ENCODE results near the gene GZMB. TPM values are rescaled to one million over a fixed set of nuclear protein-coding genes. Genes with fewer than 3 reads are reported as not detected.

GZMB gene
- total and polyA plus RNA-seq, 2 of the 8 experiments (the other 6 are each of a cell fraction or from before 2014, with no cell fraction given): not detected

GRCh38 chr14:24681056-24681455 is 47.1 kb upstream of the GZMB start:
- no peak overlapping the region for H2BK5ac ChIP-seq (ENCODE audit: low read depth, low read length)
- H3K23me2 ChIP-seq (ENCODE audit: low read depth, low read length): no peaks in the 10 kb centered on the region; the same call in 1 of the 2 replicates
- H4K20me1 ChIP-seq (replicated peaks in 1 of 2; ENCODE audit: control insufficient read depth in 1 of 2, insufficient read depth in 2 of 2, low read length in 2 of 2): no peaks in the 10 kb centered on the region
- no peak overlapping the region for H4K91ac ChIP-seq (replicated peaks; ENCODE audit: insufficient read length, low read length)
- H3K14ac ChIP-seq (ENCODE audit: insufficient read length): no peak overlapping the region
- no peak overlapping the region for H4K5ac ChIP-seq (ENCODE audit: insufficient read length, low read depth, low read length)
- H3K23ac ChIP-seq (ENCODE audit: insufficient read length): no peak overlapping the region
- H3K56ac ChIP-seq (replicated peaks; ENCODE audit: insufficient read length, low read depth, low read length): no peak overlapping the region
- H3K4me2 ChIP-seq (ENCODE audit: insufficient read depth in 1 of 2, low read depth in 2 of 2, low read length in 2 of 2): no peak overlapping the region
- H3K18ac ChIP-seq (ENCODE audit: extremely low read depth, low read length): no peak overlapping the region
- no peak overlapping the region for H2BK12ac ChIP-seq (ENCODE audit: low read depth, low read length)
- no peaks in the 10 kb centered on the region for H3K79me1 ChIP-seq (ENCODE audit: low read depth, low read length)
- H4K8ac ChIP-seq (ENCODE audit: extremely low read depth, insufficient read depth, low read length): no peak overlapping the region
- DNase-seq (ENCODE audit: low read depth in 1 of 2, low spot score in 2 of 2) (no peak), FAIRE-seq (no peak)
- H3K4ac ChIP-seq (replicated peaks; ENCODE audit: insufficient read length, low read depth, low read length): no peak overlapping the region
- ChIA-PET CTCF (ENCODE audit: partially characterized antibody) (interaction anchor here (0.8 to 1.2 kb wide), 3 partner anchors 9 to 198 kb away, joined by 3 to 4 read pairs (median 3); no protein-coding TSS in a partner anchor), POLR2A (ENCODE audit: partially characterized antibody) (no interaction called here)
- no peak overlapping the region for H2BK120ac ChIP-seq (replicated peaks; ENCODE audit: low read depth, low read length)
- no peak overlapping the region for H2AK5ac ChIP-seq (ENCODE audit: low read depth, low read length)
- H3K27ac ChIP-seq (ENCODE audit: low read depth, low read length): no peak overlapping the region
- WGBS, 2 experiments (ENCODE audit: extremely low coverage in 1 of 2, insufficient coverage in 1 of 2, insufficient read length in 1 of 2, insufficient replicate concordance in 2 of 2, low coverage in 1 of 2, low lambda C conversion rate in 2 of 2, missing lambda C conversion rate in 1 of 2): 57% methylated on average over 1 of the region's 1 CpG; no CpG with 5 or more reads in 1 of the 2 experiments
- no peak overlapping the region for H3K4me3 ChIP-seq (ENCODE audit: extremely low read depth in 1 of 4, insufficient read depth in 2 of 4, low read depth in 3 of 4, low read length in 4 of 4)
- peaks cover 0 to 1% (median 0%) of the 10 kb centered on the region in 4 experiments; a peak in 1 of 7 replicates for H3K4me1 ChIP-seq (replicated peaks in 1 of 4; ENCODE audit: control insufficient read depth in 3 of 4, insufficient read depth in 4 of 4, low read length in 3 of 4)
- no peak overlapping the region for H2BK20ac ChIP-seq (ENCODE audit: low read length)
- H3K27me3 ChIP-seq (replicated peaks in 1 of 4; ENCODE audit: control insufficient read depth in 3 of 4, extremely low read depth in 1 of 4, insufficient read depth in 3 of 4, low read length in 3 of 4): no peaks in the 10 kb centered on the region
- no peak overlapping the region for H3K9ac ChIP-seq (replicated peaks in 1 of 4; ENCODE audit: extremely low read depth in 1 of 4, low read depth in 3 of 4, low read length in 3 of 4)
- H3K36me3 ChIP-seq (ENCODE audit: control insufficient read depth in 2 of 4, insufficient read depth in 4 of 4, low read length in 3 of 4): no peaks in the 10 kb centered on the region
- no peaks in the 10 kb centered on the region for H3K79me2 ChIP-seq (ENCODE audit: control insufficient read depth in 1 of 2, insufficient read depth in 2 of 2, low read length in 2 of 2)
- H3K9me3 ChIP-seq (ENCODE audit: insufficient read depth in 2 of 2, low read depth in 1 of 2, low read length in 1 of 2): no peaks in the 10 kb centered on the region
- H2BK15ac ChIP-seq (ENCODE audit: low read length): no peak overlapping the region
- H2AFZ ChIP-seq (ENCODE audit: low read length): no peak overlapping the region
- TF ChIP-seq RFX5 (IDR thresholded peaks at IDR 0.05; ENCODE audit: borderline replicate concordance, low read depth, low read length) (no peak), CHD1 (IDR thresholded peaks at IDR 0.05; ENCODE audit: low read depth, low read length) (no peak), JUN (IDR thresholded peaks at IDR 0.05; ENCODE audit: low read depth, low read length) (no peak), BRCA1 (IDR thresholded peaks at IDR 0.05; ENCODE audit: low read depth, low read length) (no peak), NRF1 (IDR thresholded peaks at IDR 0.05; ENCODE audit: low read depth, low read length) (no peak), EP300 (IDR thresholded peaks at IDR 0.05; ENCODE audit: borderline replicate concordance in 1 of 2, low read depth in 2 of 2, low read length in 2 of 2) (no peak), SIRT6 (IDR thresholded peaks at IDR 0.05; ENCODE audit: low read length) (no peak), NANOG (IDR thresholded peaks at IDR 0.05; ENCODE audit: insufficient read depth, low read depth, low read length, poor library complexity, severe bottlenecking) (no peak), SIN3A (conservative IDR thresholded peaks at IDR 0.05 in 1 of 2, IDR thresholded peaks at IDR 0.05 in 1 of 2; ENCODE audit: low read depth in 1 of 2, low read length in 2 of 2) (no peak)
- TF ChIP-seq, protein P1, sequence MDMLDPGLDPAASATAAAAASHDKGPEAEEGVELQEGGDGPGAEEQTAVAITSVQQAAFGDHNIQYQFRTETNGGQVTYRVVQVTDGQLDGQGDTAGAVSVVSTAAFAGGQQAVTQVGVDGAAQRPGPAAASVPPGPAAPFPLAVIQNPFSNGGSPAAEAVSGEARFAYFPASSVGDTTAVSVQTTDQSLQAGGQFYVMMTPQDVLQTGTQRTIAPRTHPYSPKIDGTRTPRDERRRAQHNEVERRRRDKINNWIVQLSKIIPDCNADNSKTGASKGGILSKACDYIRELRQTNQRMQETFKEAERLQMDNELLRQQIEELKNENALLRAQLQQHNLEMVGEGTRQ (IDR thresholded peaks at IDR 0.05; ENCODE audit: low read length): no peak
- TF ChIP-seq, protein P2, sequence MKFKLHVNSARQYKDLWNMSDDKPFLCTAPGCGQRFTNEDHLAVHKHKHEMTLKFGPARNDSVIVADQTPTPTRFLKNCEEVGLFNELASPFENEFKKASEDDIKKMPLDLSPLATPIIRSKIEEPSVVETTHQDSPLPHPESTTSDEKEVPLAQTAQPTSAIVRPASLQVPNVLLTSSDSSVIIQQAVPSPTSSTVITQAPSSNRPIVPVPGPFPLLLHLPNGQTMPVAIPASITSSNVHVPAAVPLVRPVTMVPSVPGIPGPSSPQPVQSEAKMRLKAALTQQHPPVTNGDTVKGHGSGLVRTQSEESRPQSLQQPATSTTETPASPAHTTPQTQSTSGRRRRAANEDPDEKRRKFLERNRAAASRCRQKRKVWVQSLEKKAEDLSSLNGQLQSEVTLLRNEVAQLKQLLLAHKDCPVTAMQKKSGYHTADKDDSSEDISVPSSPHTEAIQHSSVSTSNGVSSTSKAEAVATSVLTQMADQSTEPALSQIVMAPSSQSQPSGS (IDR thresholded peaks at IDR 0.05; ENCODE audit: low read length): no peak

All from H1 (cell line).